GM19463 (cell line): ENCODE results near the gene ABL1.

Source experiments
- ATAC-seq: cut with Tn5 transposase; IDR thresholded peaks from one replicate; pipeline ENCODE4 v1.9.1; 2021; ENCODE audit warnings: mild to moderate bottlenecking, moderate library complexity; ENCODE audit not compliant: unreplicated experiment

The ABL1 gene

DNA sequence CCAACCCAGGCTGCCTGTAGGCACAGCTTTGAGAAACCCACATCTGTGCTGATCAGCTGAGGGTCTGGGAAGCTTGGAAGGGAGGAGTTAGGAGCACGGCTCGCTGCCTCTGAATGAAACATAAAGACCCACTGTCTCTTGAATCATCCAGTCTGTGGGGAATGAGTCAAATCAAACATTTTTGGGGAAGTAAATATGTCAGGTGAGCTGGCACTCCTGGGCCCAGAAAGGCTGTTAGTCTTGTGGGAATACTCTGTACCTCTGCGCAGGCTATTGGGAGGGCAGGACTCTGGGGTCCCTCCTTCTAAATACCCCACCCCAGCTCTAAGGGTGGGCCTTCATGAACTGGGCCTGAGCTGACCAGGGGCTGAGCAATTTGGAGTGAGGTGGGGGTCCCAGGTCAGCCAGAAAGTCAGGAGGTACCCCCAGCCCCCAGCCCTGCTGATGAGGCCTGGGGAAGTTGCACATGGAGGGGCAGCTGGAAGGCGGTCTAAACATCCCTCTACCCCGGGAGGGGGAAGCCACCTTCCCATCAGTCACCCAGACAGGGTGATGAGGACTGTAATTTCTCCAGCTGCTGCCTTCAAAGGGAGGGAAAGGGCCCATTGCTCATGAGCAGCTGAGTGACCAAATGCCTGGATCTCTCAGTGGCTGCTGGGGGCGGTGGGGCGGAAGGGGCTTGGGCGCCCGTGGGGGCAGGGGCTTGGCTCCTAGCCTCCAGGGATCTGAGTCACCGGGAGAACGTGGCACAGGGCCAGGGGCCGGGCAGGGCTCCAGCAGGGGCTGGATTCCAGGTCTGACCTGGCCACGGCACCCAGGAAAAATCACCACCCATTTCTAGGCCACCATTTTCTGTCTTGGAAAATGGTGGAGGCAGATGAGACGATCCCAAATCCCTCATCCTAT, 93.2 kb downstream of the ABL1 start:
- ATAC-seq = peak; percentile 58

- no peak for ATAC-seq
Observed at GRCh38 chr9:130929571-130930038, 94.6 kb downstream of the ABL1 start.

- no peak for ATAC-seq
Observed at GRCh38 chr9:130930132-130930803, 95.2 kb downstream of the ABL1 start.

DNA sequence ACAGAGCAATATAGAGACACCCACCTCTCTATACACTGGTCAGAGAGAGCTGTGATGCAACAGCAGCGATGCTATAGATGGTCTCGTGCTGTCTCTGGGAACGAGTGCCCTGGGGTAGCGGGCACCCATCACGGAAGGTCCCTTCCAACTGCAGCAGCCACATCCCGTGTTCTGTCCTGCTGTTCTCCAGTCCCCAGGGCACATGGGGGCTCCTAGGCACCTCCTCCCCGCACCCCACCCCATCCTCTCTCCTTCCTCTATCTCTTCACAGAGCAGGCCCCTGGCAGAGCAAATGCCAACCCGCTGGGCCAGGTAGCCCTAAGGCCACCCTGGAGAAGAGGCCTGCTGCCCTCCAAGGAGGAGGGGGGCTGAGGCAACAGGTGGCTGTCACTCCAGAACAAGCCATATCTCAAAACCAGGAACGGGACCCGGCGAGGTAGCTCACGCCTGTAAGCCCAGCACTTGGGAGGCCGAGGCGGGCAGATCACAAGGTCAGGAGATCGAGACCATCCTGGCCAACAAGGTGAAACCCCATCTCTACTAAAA, 95.8 kb downstream of the ABL1 start:
- no peak for ATAC-seq

DNA sequence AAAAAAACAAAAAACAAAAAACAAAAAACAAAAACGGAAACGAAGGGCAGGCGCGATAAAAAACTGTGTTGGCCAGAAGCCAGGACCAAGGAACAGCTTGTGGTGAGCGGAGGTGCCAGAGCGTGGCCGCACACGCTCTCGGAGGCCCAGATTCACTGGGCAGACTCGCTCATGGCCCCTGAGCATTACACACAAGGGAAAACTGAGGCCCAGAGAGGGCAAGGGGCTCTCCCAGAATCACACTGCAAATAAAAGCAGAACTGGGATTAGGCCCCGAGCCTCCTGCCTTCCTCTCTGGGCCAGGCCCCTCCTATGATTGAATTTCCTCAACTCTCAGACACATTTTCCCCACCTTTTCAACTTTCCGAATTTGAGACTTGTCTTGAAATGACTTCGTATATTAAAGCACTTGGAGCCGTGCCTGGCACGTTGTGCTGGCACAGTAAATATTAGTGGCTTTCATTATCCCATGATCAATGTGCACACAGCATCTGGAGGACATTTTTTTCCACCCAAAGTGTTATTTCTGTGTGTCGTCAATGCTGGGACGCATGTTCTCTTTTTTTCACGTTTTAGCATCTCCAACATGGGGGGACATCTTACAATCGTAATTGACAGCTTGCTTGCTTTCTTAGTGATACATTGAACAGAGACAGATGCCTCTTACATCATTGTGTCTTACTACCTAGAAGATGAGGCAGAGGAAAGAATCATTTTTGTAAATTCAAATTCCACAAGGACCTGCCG, 96.6 kb downstream of the ABL1 start:
- no peak for ATAC-seq

GRCh38 chr9:130932255-130933079, 97.4 kb downstream of the ABL1 start:
- no peak for ATAC-seq

- ATAC-seq = no peak
Observed at GRCh38 chr9:130933114-130934046, 98.3 kb downstream of the ABL1 start.

- ATAC-seq = no peak
Observed at GRCh38 chr9:130934246-130934645, 99.2 kb downstream of the ABL1 start.

DNA sequence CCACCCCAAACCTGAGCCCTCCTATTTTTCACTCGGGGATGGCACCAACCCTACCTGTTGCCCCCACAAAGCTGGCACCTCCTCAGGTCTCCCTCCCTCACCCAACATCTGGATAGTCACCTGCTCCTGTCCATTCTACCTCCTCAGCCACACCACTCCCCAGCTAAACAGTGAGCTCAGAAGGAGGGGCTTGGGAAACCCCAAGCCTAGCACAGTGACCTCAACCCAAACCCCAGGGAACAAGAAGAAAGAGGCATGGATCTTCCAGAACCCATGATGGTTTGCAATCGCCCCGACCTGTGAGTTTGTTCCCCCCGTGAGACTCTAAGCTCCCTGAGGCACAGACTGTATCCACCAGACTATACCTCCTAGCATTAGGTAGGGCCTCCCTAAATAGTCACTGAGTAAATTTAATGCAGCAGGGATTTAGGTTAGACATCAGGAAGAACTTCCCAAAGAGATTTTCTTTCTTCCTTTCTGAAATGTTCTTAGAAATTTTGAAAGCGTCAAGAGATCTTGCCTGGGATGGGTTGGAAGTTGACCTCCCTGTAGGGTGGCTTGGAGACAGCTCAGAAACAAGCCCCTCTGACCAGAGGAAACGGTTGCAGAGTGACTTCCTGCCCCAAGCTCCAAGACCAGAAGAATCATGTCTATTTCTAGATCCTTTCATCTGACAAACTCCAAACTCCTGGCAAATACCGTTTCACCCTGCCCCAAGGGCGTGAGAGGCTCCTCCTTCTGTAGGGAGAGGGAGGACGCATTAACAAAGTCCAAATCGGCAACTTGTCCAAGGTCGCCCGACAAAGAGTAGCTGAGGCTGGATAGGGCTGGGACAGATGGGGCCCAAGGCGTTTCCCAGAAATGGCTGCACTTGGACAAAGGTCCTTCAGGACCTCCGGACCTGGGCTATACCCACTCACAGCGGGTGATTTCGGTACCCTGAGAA, 99.9 kb downstream of the ABL1 start:
- no peak for ATAC-seq

GRCh38 chr9:130935648-130936271, 100.7 kb downstream of the ABL1 start:
- no peak for ATAC-seq

GRCh38 chr9:130936285-130937117, 101.4 kb downstream of the ABL1 start:
- no peak for ATAC-seq
